Vagina (tissue), 2 donors: ENCODE data around the gene RAI2.

Source experiments
- POLR2A ChIP-seq, 2 donors: fragments of 450-650 bp; IDR thresholded peaks; one replicate each; pipeline ENCODE4 v1.6.1; 2017; ENCODE audit warnings: antibody characterized with exemption in 2 of 2, mild to moderate bottlenecking in 2 of 2, moderate library complexity in 2 of 2
- POLR2AphosphoS5 ChIP-seq, 2 donors: sonication (generic); formaldehyde crosslinking; IDR thresholded peaks; one replicate each; pipeline ENCODE4 v1.9.0; 2017; ENCODE audit warnings: antibody characterized with exemption in 2 of 2, mild to moderate bottlenecking in 2 of 2, low read depth in 1 of 2; ENCODE audit not compliant: insufficient read depth in 1 of 2
- TF ChIP-seq, protein P1 (sequence below), 3 experiments: fragments of 450-650 bp in 2 of 3; fragments of 200-600 bp in 1 of 3; sonication (generic) in 1 of 3; IDR thresholded peaks; one replicate each; pipeline ENCODE4 v1.5.1; 2017 to 2019; ENCODE audit warnings: antibody characterized with exemption in 3 of 3, mild to moderate bottlenecking in 2 of 3, moderate library complexity in 2 of 3

DNA sequence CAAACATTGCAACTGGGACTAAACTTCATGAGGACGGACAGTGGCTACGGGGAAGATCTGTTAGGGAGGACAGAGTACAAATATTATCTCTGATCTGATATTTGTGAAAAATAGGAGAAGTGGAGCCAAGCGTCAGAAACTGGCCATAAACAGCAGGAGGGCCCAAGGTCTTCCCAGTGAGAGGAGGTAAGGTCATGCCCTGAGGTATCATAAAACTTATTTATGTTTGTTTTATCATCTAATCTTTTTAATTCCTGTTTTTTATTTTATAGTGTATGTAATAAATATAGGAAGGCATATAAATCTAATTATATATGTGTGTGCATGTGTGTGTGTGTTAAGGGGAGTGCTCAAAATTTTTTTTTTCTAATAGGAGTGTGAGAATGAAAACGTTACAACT lies 51.8 kb downstream of the RAI2 start:
- TF ChIP-seq, protein P1, sequence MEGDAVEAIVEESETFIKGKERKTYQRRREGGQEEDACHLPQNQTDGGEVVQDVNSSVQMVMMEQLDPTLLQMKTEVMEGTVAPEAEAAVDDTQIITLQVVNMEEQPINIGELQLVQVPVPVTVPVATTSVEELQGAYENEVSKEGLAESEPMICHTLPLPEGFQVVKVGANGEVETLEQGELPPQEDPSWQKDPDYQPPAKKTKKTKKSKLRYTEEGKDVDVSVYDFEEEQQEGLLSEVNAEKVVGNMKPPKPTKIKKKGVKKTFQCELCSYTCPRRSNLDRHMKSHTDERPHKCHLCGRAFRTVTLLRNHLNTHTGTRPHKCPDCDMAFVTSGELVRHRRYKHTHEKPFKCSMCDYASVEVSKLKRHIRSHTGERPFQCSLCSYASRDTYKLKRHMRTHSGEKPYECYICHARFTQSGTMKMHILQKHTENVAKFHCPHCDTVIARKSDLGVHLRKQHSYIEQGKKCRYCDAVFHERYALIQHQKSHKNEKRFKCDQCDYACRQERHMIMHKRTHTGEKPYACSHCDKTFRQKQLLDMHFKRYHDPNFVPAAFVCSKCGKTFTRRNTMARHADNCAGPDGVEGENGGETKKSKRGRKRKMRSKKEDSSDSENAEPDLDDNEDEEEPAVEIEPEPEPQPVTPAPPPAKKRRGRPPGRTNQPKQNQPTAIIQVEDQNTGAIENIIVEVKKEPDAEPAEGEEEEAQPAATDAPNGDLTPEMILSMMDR (IDR thresholded peaks at IDR 0.05): no peak
- TF ChIP-seq POLR2AphosphoS5 (IDR thresholded peaks at IDR 0.05; ENCODE audit: insufficient read depth in 1 of 2, low read depth in 1 of 2) (no peak), POLR2A (IDR thresholded peaks at IDR 0.05) (no peak)
